GM06990 (cell line): ENCODE measurements around the gene SLC8A3.

Experiments used
- DNase-seq: peaks from one replicate; pipeline ENCODE4 v3.0.0-alpha.2; 2011; ENCODE audit not compliant: insufficient read length; ENCODE audit errors: extremely low read depth
- H3K27me3 ChIP-seq: replicated peaks from 2 replicates; pipeline ENCODE4 v1.6.0; 2011; ENCODE audit warnings: low read length; ENCODE audit not compliant: control insufficient read depth, insufficient read depth
- H3K36me3 ChIP-seq: 2 replicates; pipeline ENCODE4 v1.5.1; 2011; ENCODE audit warnings: low read length; ENCODE audit not compliant: control insufficient read depth, insufficient read depth
- H3K4me3 ChIP-seq: replicated peaks from 2 replicates; pipeline ENCODE4 v1.5.1; 2011; ENCODE audit warnings: low read depth, mild to moderate bottlenecking, control low read depth, low read length
- CTCF ChIP-seq: IDR thresholded peaks from 2 replicates; pipeline ENCODE4 v1.5.1; 2011; ENCODE audit warnings: low read length, control low read depth, mild to moderate bottlenecking, inconsistent platforms; ENCODE audit not compliant: insufficient read depth, poor library complexity, severe bottlenecking

The SLC8A3 gene

GRCh38 chr14:70149596-70150165 lies 39.1 kb downstream of the SLC8A3 start:
- Histone ChIP-seq H3K27me3 (no peaks in the 10 kb centered on the region; the same call in 1 of the 2 replicates), H3K4me3 (no peak overlapping the region), H3K36me3 (no peaks in the 10 kb centered on the region)
- no peak for TF ChIP-seq CTCF
- no peak for DNase-seq

- TF ChIP-seq CTCF: no peak
- no peaks in the 10 kb centered on the region; the same call in 1 of the 2 replicates for H3K27me3 ChIP-seq
- no peaks in the 10 kb centered on the region for H3K36me3 ChIP-seq
- DNase-seq: no peak
- H3K4me3 ChIP-seq: no peak overlapping the region
Measured at GRCh38 chr14:70148911-70149595, 39.7 kb downstream of the SLC8A3 start.

- H3K27me3 ChIP-seq: no peaks in the 10 kb centered on the region; the same call in 1 of the 2 replicates
- no peak for TF ChIP-seq CTCF
- DNase-seq: no peak
- H3K4me3 ChIP-seq: no peak overlapping the region
- no peaks in the 10 kb centered on the region for H3K36me3 ChIP-seq
Measured at GRCh38 chr14:70148351-70148750, 40.4 kb downstream of the SLC8A3 start.

GRCh38 chr14:70144046-70144445 lies 44.7 kb downstream of the SLC8A3 start:
- no peak for DNase-seq
- no peaks in the 10 kb centered on the region for H3K36me3 ChIP-seq
- no peaks in the 10 kb centered on the region for H3K27me3 ChIP-seq
- H3K4me3 ChIP-seq: no peak overlapping the region
- no peak for TF ChIP-seq CTCF

GRCh38 chr14:70143306-70143705 lies 45.4 kb downstream of the SLC8A3 start:
- H3K27me3 ChIP-seq: no peaks in the 10 kb centered on the region; the same call in 1 of the 2 replicates
- TF ChIP-seq CTCF: no peak

GRCh38 chr14:70140614-70141013 lies 48.1 kb downstream of the SLC8A3 start:
- Histone ChIP-seq H3K36me3 (no peaks in the 10 kb centered on the region), H3K4me3 (no peak overlapping the region), H3K27me3 (no peaks in the 10 kb centered on the region; the same call in 1 of the 2 replicates)
- DNase-seq: no peak
- TF ChIP-seq CTCF: no peak

More at GRCh38 chr14:70143306-70143705, 45.4 kb downstream of the SLC8A3 start:
- Histone ChIP-seq H3K4me3 (no peak overlapping the region), H3K36me3 (no peaks in the 10 kb centered on the region)
- no peak for DNase-seq
